Type B pancreatic cell (in vitro differentiated cells): Measurements from ENCODE around the gene PEAK1. TPM values are rescaled to one million over a fixed set of nuclear protein-coding genes. Genes with fewer than 3 reads are reported as not detected.

Experiments used
- DNase-seq: peaks from one replicate; pipeline ENCODE4 v3.0.0; 2021; ENCODE audit warnings: mixed read lengths; ENCODE audit not compliant: unreplicated experiment; ENCODE audit errors: extremely low spot score
- H3K27ac Mint-ChIP-seq: 2 replicates; pipeline ENCODE4 v1.8.0; 2021; ENCODE audit warnings: mild to moderate bottlenecking, mixed read lengths
- H3K27me3 Mint-ChIP-seq: 2 replicates; pipeline ENCODE4 v1.8.0; 2021; ENCODE audit warnings: mixed read lengths
- H3K36me3 Mint-ChIP-seq: 2 replicates; pipeline ENCODE4 v1.8.0; 2021; ENCODE audit warnings: mixed read lengths
- H3K4me1 Mint-ChIP-seq: one replicate; pipeline ENCODE4 v1.8.0; 2021; ENCODE audit warnings: mixed read lengths; ENCODE audit not compliant: unreplicated experiment
- H3K4me3 Mint-ChIP-seq: 2 replicates; pipeline ENCODE4 v1.8.0; 2021; ENCODE audit warnings: mild to moderate bottlenecking, mixed read lengths
- H3K9me3 Mint-ChIP-seq: 2 replicates; pipeline ENCODE4 v1.8.0; 2021; ENCODE audit warnings: mixed read lengths
- CTCF ChIP-seq: fragments of 200-600 bp; sonication (generic); conservative IDR thresholded peaks from 2 replicates; pipeline ENCODE4 v1.5.0; 2021; ENCODE audit warnings: antibody characterized with exemption, mild to moderate bottlenecking
- total RNA-seq: library from RNA; stranded (reverse); gene quantifications from 2 replicates; pipeline ENCODE4 v1.2.1, GENCODE V29; 2021; ENCODE audit warnings: low replicate concordance

PEAK1 gene
- total RNA-seq, 1 donor from 2014 or later = 35.0 TPM

GRCh38 chr15:77387365-77388105, 32.4 kb downstream of the PEAK1 start:
- TF ChIP-seq CTCF = no peak
- Mint-ChIP-seq H3K9me3 (no peaks in the 10 kb centered on the region), H3K27ac (no peak overlapping the region), H3K36me3 (no peaks in the 10 kb centered on the region), H3K4me3 (no peak overlapping the region), H3K27me3 (no peaks in the 10 kb centered on the region), H3K4me1 (peaks cover 15% of the 10 kb centered on the region)
- no peak for DNase-seq

- no peaks in the 10 kb centered on the region for H3K36me3 Mint-ChIP-seq
- H3K4me3 Mint-ChIP-seq = no peak overlapping the region
- H3K9me3 Mint-ChIP-seq = no peaks in the 10 kb centered on the region
- no peak overlapping the region for H3K27ac Mint-ChIP-seq
- no peak for TF ChIP-seq CTCF
- peaks cover 15% of the 10 kb centered on the region for H3K4me1 Mint-ChIP-seq
- no peak for DNase-seq
- H3K27me3 Mint-ChIP-seq = no peaks in the 10 kb centered on the region
These were observed 33.3 kb downstream of the PEAK1 start for GRCh38 chr15:77386626-77387025.

GRCh38 chr15:77384589-77385359, 35.1 kb downstream of the PEAK1 start:
- H3K27me3 Mint-ChIP-seq = no peaks in the 10 kb centered on the region
- H3K9me3 Mint-ChIP-seq = no peaks in the 10 kb centered on the region
- peaks cover 11% of the 10 kb centered on the region for H3K4me1 Mint-ChIP-seq
- H3K4me3 Mint-ChIP-seq = no peak overlapping the region
- no peak for DNase-seq
- H3K36me3 Mint-ChIP-seq = no peaks in the 10 kb centered on the region
- H3K27ac Mint-ChIP-seq = no peak overlapping the region
- no peak for TF ChIP-seq CTCF

GRCh38 chr15:77384086-77384485, 35.8 kb downstream of the PEAK1 start:
- Mint-ChIP-seq H3K4me3 (no peak overlapping the region), H3K9me3 (no peaks in the 10 kb centered on the region), H3K36me3 (no peaks in the 10 kb centered on the region), H3K27me3 (no peaks in the 10 kb centered on the region), H3K27ac (no peak overlapping the region), H3K4me1 (peaks cover 10% of the 10 kb centered on the region)
- DNase-seq = no peak
- no peak for TF ChIP-seq CTCF

- DNase-seq = no peak
- no peak overlapping the region for H3K27ac Mint-ChIP-seq
- H3K4me3 Mint-ChIP-seq = no peak overlapping the region
- no peaks in the 10 kb centered on the region for H3K27me3 Mint-ChIP-seq
- no peaks in the 10 kb centered on the region for H3K9me3 Mint-ChIP-seq
- no peak for TF ChIP-seq CTCF
- no peaks in the 10 kb centered on the region for H3K4me1 Mint-ChIP-seq
- H3K36me3 Mint-ChIP-seq = no peaks in the 10 kb centered on the region
These were observed 39.9 kb downstream of the PEAK1 start for GRCh38 chr15:77380033-77380432.
